Gastroesophageal sphincter (tissue), 3 donors: ENCODE results near the gene CADPS2.

Experiments used
- POLR2A ChIP-seq, 2 donors: fragments of 450-650 bp; IDR thresholded peaks; one replicate each; pipeline ENCODE4 v1.6.1; 2017; ENCODE audit warnings: antibody characterized with exemption in 2 of 2, mild to moderate bottlenecking in 2 of 2, moderate library complexity in 1 of 2
- POLR2AphosphoS5 ChIP-seq: sonication (generic); formaldehyde crosslinking; IDR thresholded peaks from one replicate; pipeline ENCODE4 v1.6.1; 2017; ENCODE audit warnings: antibody characterized with exemption
- TF ChIP-seq, protein P1 (sequence below), 4 experiments: fragments of 200-600 bp in 2 of 4; fragments of 450-650 bp in 2 of 4; sonication (generic) in 1 of 4; IDR thresholded peaks; one replicate each; pipeline ENCODE4 v1.5.1; 2017 to 2019; ENCODE audit warnings: antibody characterized with exemption in 4 of 4, mild to moderate bottlenecking in 2 of 4, moderate library complexity in 2 of 4

DNA sequence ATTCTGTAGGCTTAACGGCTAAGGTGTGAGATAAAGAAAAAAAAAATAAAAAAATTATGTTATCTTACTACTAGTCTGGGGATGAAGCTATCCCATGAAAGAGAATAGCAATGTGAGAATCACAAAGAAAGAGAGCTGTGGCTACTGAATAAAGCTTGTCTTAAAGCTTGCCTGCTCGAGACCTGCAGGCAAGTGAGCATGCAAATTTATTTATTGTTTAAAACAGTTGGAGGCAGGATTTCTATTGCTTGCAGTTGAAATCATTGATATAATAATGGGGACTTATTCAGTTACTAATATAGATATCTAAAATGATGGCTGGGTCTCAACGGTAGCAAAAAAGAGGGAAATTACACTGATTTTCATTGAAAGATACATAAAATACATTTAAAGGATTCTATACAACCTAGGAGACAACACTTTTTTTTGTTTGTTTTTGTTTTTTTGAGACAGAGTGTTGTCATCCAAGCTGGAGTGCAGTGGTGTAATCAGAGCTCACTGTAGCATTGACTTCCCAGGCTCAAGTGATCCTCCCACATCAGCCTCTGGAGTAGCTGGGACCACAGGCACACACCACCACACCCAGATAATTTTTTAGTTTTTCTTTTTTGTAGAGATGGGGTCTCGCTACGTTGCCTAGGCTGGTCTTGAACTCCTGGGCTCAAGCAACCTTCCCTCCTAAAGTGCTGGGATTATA is 437.2 kb downstream of the CADPS2 start:
- TF ChIP-seq, protein P1, sequence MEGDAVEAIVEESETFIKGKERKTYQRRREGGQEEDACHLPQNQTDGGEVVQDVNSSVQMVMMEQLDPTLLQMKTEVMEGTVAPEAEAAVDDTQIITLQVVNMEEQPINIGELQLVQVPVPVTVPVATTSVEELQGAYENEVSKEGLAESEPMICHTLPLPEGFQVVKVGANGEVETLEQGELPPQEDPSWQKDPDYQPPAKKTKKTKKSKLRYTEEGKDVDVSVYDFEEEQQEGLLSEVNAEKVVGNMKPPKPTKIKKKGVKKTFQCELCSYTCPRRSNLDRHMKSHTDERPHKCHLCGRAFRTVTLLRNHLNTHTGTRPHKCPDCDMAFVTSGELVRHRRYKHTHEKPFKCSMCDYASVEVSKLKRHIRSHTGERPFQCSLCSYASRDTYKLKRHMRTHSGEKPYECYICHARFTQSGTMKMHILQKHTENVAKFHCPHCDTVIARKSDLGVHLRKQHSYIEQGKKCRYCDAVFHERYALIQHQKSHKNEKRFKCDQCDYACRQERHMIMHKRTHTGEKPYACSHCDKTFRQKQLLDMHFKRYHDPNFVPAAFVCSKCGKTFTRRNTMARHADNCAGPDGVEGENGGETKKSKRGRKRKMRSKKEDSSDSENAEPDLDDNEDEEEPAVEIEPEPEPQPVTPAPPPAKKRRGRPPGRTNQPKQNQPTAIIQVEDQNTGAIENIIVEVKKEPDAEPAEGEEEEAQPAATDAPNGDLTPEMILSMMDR (IDR thresholded peaks at IDR 0.05), result no peak
- no peak for TF ChIP-seq POLR2AphosphoS5
- TF ChIP-seq POLR2A (IDR thresholded peaks at IDR 0.05), result no peak
